SJSA1 (cell line): ENCODE measurements around the gene MAGI1. TPM values are rescaled to one million over a fixed set of nuclear protein-coding genes. Genes with fewer than 3 reads are reported as not detected.

ENCODE experiments used
- DNase-seq, 2 experiments: peaks; one replicate each; pipeline ENCODE4 v3.0.0-alpha.2; 2015 to 2020; ENCODE audit warnings: low spot score in 2 of 2, low read depth in 1 of 2
- H3K27ac ChIP-seq: fragments of 250-450 bp; sonication (Bioruptor Pico); 2 replicates; pipeline ENCODE4 v1.5.1; 2020; ENCODE audit warnings: mild to moderate bottlenecking, moderate library complexity
- H3K27me3 ChIP-seq: fragments of 250-450 bp; sonication (Bioruptor Pico); replicated peaks from 2 replicates; pipeline ENCODE4 v1.5.1; 2020; ENCODE audit warnings: mild to moderate bottlenecking, moderate library complexity
- H3K36me3 ChIP-seq: fragments of 250-450 bp; sonication (Bioruptor Pico); 2 replicates; pipeline ENCODE4 v1.5.1; 2020; ENCODE audit warnings: mild to moderate bottlenecking
- H3K4me1 ChIP-seq: fragments of 250-450 bp; sonication (Bioruptor Pico); replicated peaks from 2 replicates; pipeline ENCODE4 v1.6.1; 2021; ENCODE audit warnings: mild to moderate bottlenecking
- H3K4me3 ChIP-seq: fragments of 250-450 bp; sonication (Bioruptor Pico); 2 replicates; pipeline ENCODE4 v1.5.1; 2020; ENCODE audit warnings: mild to moderate bottlenecking
- H3K9me3 ChIP-seq: fragments of 250-450 bp; sonication (Bioruptor Pico); replicated peaks from 2 replicates; pipeline ENCODE4 v1.5.1; 2020; ENCODE audit warnings: mild to moderate bottlenecking
- total RNA-seq: library from RNA; depleted of rRNA; stranded (reverse); fragments of >200 nt; shearing (Covaris generic); gene quantifications from 2 replicates; pipeline ENCODE4 v1.2.3, GENCODE V29; 2014

Gene MAGI1
- total RNA-seq, 1 experiment from 2014 or later: 4.6 TPM

GRCh38 chr3:65752636-65753035 lies 286.1 kb downstream of the MAGI1 start:
- Histone ChIP-seq H3K27me3 (no peaks in the 10 kb centered on the region), H3K36me3 (no peaks in the 10 kb centered on the region), H3K9me3 (no peaks in the 10 kb centered on the region), H3K4me1 (no peaks in the 10 kb centered on the region), H3K27ac (no peak overlapping the region), H3K4me3 (no peak overlapping the region)
- no peak for DNase-seq

GRCh38 chr3:65751123-65751700 lies 287.5 kb downstream of the MAGI1 start:
- Histone ChIP-seq H3K27me3 (no peaks in the 10 kb centered on the region), H3K4me3 (no peak overlapping the region), H3K4me1 (no peaks in the 10 kb centered on the region), H3K36me3 (no peaks in the 10 kb centered on the region), H3K9me3 (no peaks in the 10 kb centered on the region), H3K27ac (no peak overlapping the region)
- peak; percentile 26 to 38 for DNase-seq

- no peak overlapping the region for H3K27ac ChIP-seq
- no peaks in the 10 kb centered on the region for H3K36me3 ChIP-seq
- no peak for DNase-seq
- no peak overlapping the region for H3K4me3 ChIP-seq
- no peaks in the 10 kb centered on the region for H3K9me3 ChIP-seq
- no peaks in the 10 kb centered on the region for H3K27me3 ChIP-seq
- no peaks in the 10 kb centered on the region for H3K4me1 ChIP-seq
These were observed 289.7 kb downstream of the MAGI1 start for GRCh38 chr3:65749066-65749465.

GRCh38 chr3:65748326-65748725 lies 290.4 kb downstream of the MAGI1 start:
- H3K36me3 ChIP-seq: no peaks in the 10 kb centered on the region
- H3K9me3 ChIP-seq: no peaks in the 10 kb centered on the region
- H3K27me3 ChIP-seq: no peaks in the 10 kb centered on the region
- no peak overlapping the region for H3K27ac ChIP-seq
- no peak overlapping the region for H3K4me3 ChIP-seq
- DNase-seq: no peak
- no peaks in the 10 kb centered on the region; the same call in 1 of the 2 replicates for H3K4me1 ChIP-seq

GRCh38 chr3:65746848-65747247 lies 291.9 kb downstream of the MAGI1 start:
- no peak overlapping the region for H3K27ac ChIP-seq
- H3K4me3 ChIP-seq: no peak overlapping the region
- no peaks in the 10 kb centered on the region for H3K36me3 ChIP-seq
- peaks cover 7% of the 10 kb centered on the region for H3K4me1 ChIP-seq
- no peaks in the 10 kb centered on the region for H3K9me3 ChIP-seq
- no peaks in the 10 kb centered on the region for H3K27me3 ChIP-seq
- DNase-seq: no peak

- H3K27ac ChIP-seq: no peak overlapping the region
- no peak for DNase-seq
- no peak overlapping the region for H3K4me3 ChIP-seq
- H3K36me3 ChIP-seq: no peaks in the 10 kb centered on the region
- H3K4me1 ChIP-seq: peaks cover 7% of the 10 kb centered on the region
- no peaks in the 10 kb centered on the region for H3K27me3 ChIP-seq
- no peaks in the 10 kb centered on the region for H3K9me3 ChIP-seq
These were observed 293.4 kb downstream of the MAGI1 start for GRCh38 chr3:65745306-65745705.

- Histone ChIP-seq H3K27ac (no peak overlapping the region), H3K4me3 (no peak overlapping the region), H3K36me3 (no peaks in the 10 kb centered on the region), H3K4me1 (peaks cover 7% of the 10 kb centered on the region), H3K9me3 (no peaks in the 10 kb centered on the region), H3K27me3 (no peaks in the 10 kb centered on the region)
- peak in 1 of 2 experiments; percentile 7 for DNase-seq
These were observed 295.8 kb downstream of the MAGI1 start for GRCh38 chr3:65742914-65743313.

GRCh38 chr3:65741540-65741939 lies 297.2 kb downstream of the MAGI1 start:
- Histone ChIP-seq H3K4me3 (no peak overlapping the region), H3K27me3 (no peaks in the 10 kb centered on the region), H3K9me3 (no peaks in the 10 kb centered on the region), H3K36me3 (no peaks in the 10 kb centered on the region), H3K4me1 (peaks cover 7% of the 10 kb centered on the region), H3K27ac (no peak overlapping the region)
- DNase-seq: no peak

GRCh38 chr3:65739901-65740541 lies 298.7 kb downstream of the MAGI1 start:
- Histone ChIP-seq H3K4me3 (no peak overlapping the region), H3K4me1 (peaks cover 7% of the 10 kb centered on the region), H3K27me3 (no peaks in the 10 kb centered on the region), H3K9me3 (no peaks in the 10 kb centered on the region), H3K36me3 (no peaks in the 10 kb centered on the region), H3K27ac (no peak overlapping the region)
- no peak for DNase-seq

GRCh38 chr3:65734792-65735191 lies 303.9 kb downstream of the MAGI1 start:
- Histone ChIP-seq H3K27ac (no peak overlapping the region), H3K4me1 (no peaks in the 10 kb centered on the region), H3K4me3 (no peak overlapping the region), H3K27me3 (no peaks in the 10 kb centered on the region), H3K36me3 (no peaks in the 10 kb centered on the region), H3K9me3 (no peaks in the 10 kb centered on the region)
- DNase-seq: no peak

- DNase-seq: no peak
- no peaks in the 10 kb centered on the region for H3K4me1 ChIP-seq
These were observed 304.3 kb downstream of the MAGI1 start for GRCh38 chr3:65734382-65734781.

GRCh38 chr3:65733459-65733858 lies 305.3 kb downstream of the MAGI1 start:
- no peaks in the 10 kb centered on the region for H3K27me3 ChIP-seq
- no peak overlapping the region for H3K4me3 ChIP-seq
- H3K36me3 ChIP-seq: no peaks in the 10 kb centered on the region
- H3K27ac ChIP-seq: no peak overlapping the region
- no peak for DNase-seq
- H3K4me1 ChIP-seq: no peaks in the 10 kb centered on the region
- no peaks in the 10 kb centered on the region for H3K9me3 ChIP-seq

More at GRCh38 chr3:65734382-65734781, 304.3 kb downstream of the MAGI1 start:
- H3K9me3 ChIP-seq: no peaks in the 10 kb centered on the region
- H3K27ac ChIP-seq: no peak overlapping the region
- H3K36me3 ChIP-seq: no peaks in the 10 kb centered on the region
- no peaks in the 10 kb centered on the region for H3K27me3 ChIP-seq
- H3K4me3 ChIP-seq: no peak overlapping the region

GRCh38 chr3:65732051-65732935 lies 306.4 kb downstream of the MAGI1 start:
- Histone ChIP-seq H3K27ac (no peak overlapping the region), H3K36me3 (no peaks in the 10 kb centered on the region), H3K4me3 (no peak overlapping the region), H3K9me3 (no peaks in the 10 kb centered on the region), H3K4me1 (no peaks in the 10 kb centered on the region), H3K27me3 (no peaks in the 10 kb centered on the region)
- peak in 1 of 2 experiments; percentile 36 for DNase-seq

- Histone ChIP-seq H3K9me3 (no peaks in the 10 kb centered on the region), H3K27ac (no peak overlapping the region), H3K4me1 (no peaks in the 10 kb centered on the region), H3K4me3 (no peak overlapping the region), H3K27me3 (no peaks in the 10 kb centered on the region), H3K36me3 (no peaks in the 10 kb centered on the region)
- DNase-seq: no peak
These were observed 308.3 kb downstream of the MAGI1 start for GRCh38 chr3:65730449-65730848.
